Activated naive CD4-positive, alpha-beta T cell treated with anti-CD3 and anti-CD28 coated beads for 36 hours (primary cell): ENCODE data around the gene SMIM1. TPM values are rescaled to one million over a fixed set of nuclear protein-coding genes. Genes with fewer than 3 reads are reported as not detected.
A peak's percentile ranks its signal among the peaks of the same experiment; 100 is the strongest.

Source experiments
- CTCF ChIA-PET: fragments of 350-600 bp; sonication (Branson Sonifier 250); formaldehyde crosslinking; loops from one replicate; lab custom pipeline; 2021; ENCODE audit warnings: antibody characterized with exemption; lab: Charles Lee
- DNase-seq: peaks from one replicate; pipeline ENCODE4 v3.0.0-alpha.2; 2020
- H3K27ac Mint-ChIP-seq: one replicate; pipeline ENCODE4 v1.8.0; 2021; ENCODE audit warnings: mild to moderate bottlenecking, mixed read lengths
- H3K27me3 Mint-ChIP-seq: one replicate; pipeline ENCODE4 v1.8.0; 2021; ENCODE audit warnings: low read depth, mixed read lengths
- H3K36me3 Mint-ChIP-seq: one replicate; pipeline ENCODE4 v1.8.0; 2021; ENCODE audit warnings: low read depth, mixed read lengths
- H3K4me1 Mint-ChIP-seq: one replicate; pipeline ENCODE4 v1.8.0; 2021; ENCODE audit warnings: low read depth, mixed read lengths
- H3K4me3 Mint-ChIP-seq: one replicate; pipeline ENCODE4 v1.8.0; 2021; ENCODE audit warnings: mild to moderate bottlenecking, moderate library complexity, mixed read lengths
- H3K9me3 Mint-ChIP-seq: one replicate; pipeline ENCODE4 v1.8.0; 2021; ENCODE audit warnings: mixed read lengths
- intact Hi-C: fragments of 100-400 bp; cut with micrococcal nuclease; formaldehyde crosslinking; loops from one replicate; pipeline ENCODE4 v1.15.1; 2023
- total RNA-seq, 2 experiments: library from RNA; stranded (reverse); gene quantifications; one replicate each; pipeline ENCODE4 v1.2.3, GENCODE V29; 2021

Gene SMIM1
- total RNA-seq, 2 experiments from 2014 or later, result 0.83 to 2.0 TPM

DNA sequence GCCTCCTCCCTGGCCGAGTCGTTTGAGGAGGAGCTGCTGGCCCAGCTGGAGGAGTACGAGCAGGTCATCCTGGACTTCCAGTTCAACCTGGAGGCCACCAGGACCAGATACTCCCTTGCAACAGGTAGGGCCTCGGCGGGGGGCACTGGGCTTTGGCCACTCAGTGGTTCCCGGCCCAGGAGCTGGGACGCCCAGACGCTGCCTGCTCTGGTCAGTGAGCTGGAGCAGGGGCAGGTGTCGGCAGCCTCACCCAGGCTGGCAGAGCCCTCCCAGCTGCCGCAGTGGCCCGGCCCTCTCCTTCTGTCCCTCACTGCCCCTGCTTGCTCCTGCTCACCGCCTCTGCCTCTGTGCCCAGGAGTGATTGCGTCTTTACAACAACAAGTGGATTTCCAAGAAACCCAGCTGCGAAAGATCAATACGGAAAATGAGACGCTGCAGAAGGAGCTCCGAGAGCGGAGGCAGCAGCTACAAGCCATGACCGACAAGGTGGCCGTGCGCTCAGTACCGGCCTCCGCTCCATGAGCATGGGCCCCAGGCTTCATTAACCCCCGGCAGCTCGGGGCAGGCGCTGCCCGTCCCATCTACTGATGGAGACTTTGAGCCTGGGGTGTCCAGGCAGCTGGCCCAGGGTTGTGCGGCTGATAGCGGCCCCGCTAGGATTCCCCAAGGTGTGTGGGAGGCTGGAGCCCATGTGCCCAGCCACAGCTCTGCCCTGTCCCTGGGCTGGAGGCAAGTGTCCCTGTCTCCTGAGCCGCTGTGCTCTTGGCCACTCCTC is 9.0 kb upstream of the SMIM1 start:
- no peaks in the 10 kb centered on the region for H3K4me1 Mint-ChIP-seq
- CTCF ChIA-PET, result no interaction called here
- intact Hi-C loops, result no loop called here
- H3K36me3 Mint-ChIP-seq, result no peaks in the 10 kb centered on the region
- peaks cover 18% of the 10 kb centered on the region for H3K27me3 Mint-ChIP-seq
- peaks cover 5% of the 10 kb centered on the region for H3K9me3 Mint-ChIP-seq
- no peak for DNase-seq
- H3K4me3 Mint-ChIP-seq, result no peak overlapping the region
- H3K27ac Mint-ChIP-seq, result no peak overlapping the region

DNA sequence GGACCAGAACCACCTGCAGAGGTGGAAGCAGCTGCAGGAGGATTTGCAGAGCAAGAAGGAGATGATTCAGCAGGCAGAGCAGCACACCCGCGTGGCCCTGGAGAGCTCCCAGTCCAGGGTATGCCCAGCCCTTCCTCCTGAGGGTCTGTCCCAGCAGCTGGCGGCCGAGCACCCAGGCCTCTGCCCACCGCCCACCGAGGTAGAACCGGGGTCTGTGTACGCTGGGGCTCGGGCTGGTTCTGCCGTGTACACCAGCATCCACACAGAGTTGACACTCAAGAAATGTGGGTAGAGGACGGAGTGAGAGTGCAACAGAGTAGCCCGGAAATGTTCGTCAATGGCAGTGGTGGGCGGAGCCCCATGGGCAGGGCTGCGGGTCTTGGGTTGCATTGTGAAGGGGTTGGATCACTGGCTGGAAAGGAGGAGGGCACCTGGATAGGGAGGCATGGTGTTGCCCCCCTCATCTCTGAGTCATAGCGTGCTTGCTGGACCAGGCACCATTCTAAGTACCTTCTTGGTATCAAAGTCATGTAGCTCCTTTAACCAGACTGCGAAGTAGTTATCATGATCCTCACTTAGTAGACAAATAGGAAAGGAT is 5.1 kb upstream of the SMIM1 start:
- H3K27me3 Mint-ChIP-seq, result peaks cover 6% of the 10 kb centered on the region
- intact Hi-C loops, result no loop called here
- no peak for DNase-seq

DNA sequence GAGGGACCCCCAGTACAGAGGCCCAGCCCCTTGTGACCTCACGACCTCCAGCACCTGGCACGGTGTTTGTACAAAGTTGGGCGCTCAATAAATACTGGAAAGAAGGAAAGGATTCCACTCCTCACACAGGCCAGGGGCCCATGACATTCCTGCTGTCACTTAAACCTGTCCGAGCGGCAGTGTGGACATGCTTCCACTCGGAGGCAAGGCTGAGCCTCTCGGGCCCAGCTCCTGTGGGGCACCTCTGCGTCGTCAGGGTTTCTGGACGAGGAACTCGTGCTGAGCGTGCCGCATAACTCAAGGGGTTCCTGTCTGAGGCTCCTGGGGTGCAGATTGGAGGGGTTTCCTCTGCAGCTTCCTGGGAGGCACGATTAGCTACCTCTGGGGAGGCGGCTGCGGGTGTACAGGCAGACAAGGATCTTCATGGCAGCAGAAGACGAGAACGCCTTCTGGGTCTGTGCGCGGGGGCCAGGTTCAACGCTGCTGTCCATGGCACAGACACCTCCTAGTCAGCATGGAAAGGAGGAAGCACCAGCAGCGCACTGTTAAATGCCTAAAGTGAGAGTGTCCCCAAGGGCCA is 3.6 kb upstream of the SMIM1 start:
- no peaks in the 10 kb centered on the region for H3K36me3 Mint-ChIP-seq
- no peak overlapping the region for H3K4me3 Mint-ChIP-seq

More for the DNA sequence above, 5.1 kb upstream of the SMIM1 start:
- H3K27ac Mint-ChIP-seq, result no peak overlapping the region
- no peak overlapping the region for H3K4me3 Mint-ChIP-seq
- H3K9me3 Mint-ChIP-seq, result no peaks in the 10 kb centered on the region
- H3K36me3 Mint-ChIP-seq, result no peaks in the 10 kb centered on the region
- CTCF ChIA-PET, result interaction anchor here (0.6 to 1.1 kb wide), 2 partner anchors 43 kb away, joined by 3 read pairs; no protein-coding TSS in a partner anchor
- H3K4me1 Mint-ChIP-seq, result peaks cover 12% of the 10 kb centered on the region

DNA sequence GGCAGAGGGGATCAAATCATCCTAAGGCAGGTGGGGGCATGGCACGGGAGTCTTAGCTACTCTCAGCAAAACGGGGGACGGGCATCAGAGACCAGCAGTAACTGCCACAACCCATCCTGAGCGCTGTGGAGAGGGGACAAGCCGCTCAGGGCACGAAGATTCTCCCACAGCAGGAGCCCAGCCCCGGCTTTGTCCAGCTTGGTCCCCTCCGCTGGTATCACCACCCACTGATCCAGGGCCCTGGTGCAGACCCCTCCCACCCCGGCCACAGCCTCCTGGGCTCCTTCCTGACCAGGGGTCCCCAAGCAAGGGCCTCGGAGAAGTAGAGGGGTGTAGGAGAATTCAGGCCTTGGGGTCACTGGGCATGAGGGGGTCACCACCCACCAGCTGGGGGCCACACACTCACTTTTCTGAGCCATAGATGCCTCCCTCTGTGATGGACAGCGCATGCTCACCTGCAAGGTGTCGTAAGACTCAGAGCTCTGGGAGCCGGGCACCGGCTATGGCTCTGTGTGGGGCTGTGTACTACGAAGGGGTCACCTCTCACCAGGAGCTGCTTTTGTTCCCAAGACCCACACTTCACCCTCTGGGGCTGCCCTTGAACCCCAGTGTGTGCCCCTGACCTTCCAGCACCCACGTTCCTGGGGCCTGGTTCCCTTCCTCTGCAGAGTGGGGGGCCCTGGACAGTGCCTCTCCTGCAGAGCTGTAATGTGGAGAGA is 2.3 kb upstream of the SMIM1 start:
- H3K4me3 Mint-ChIP-seq, result peak overlapping the region; percentile 48
- H3K27ac Mint-ChIP-seq, result no peak overlapping the region
- no peaks in the 10 kb centered on the region for H3K36me3 Mint-ChIP-seq
- peaks cover 12% of the 10 kb centered on the region for H3K4me1 Mint-ChIP-seq
- CTCF ChIA-PET, result no interaction called here
- no peaks in the 10 kb centered on the region for H3K9me3 Mint-ChIP-seq
- intact Hi-C loops, result no loop called here
- no peak for DNase-seq
- peaks cover 4% of the 10 kb centered on the region for H3K27me3 Mint-ChIP-seq

More for the DNA sequence above, 3.6 kb upstream of the SMIM1 start:
- CTCF ChIA-PET, result interaction anchor here (0.7 kb wide), 1 partner anchor 14 kb away, joined by 3 read pairs; no protein-coding TSS in a partner anchor
- DNase-seq, result no peak
- H3K27me3 Mint-ChIP-seq, result peaks cover 6% of the 10 kb centered on the region
- H3K4me1 Mint-ChIP-seq, result peaks cover 12% of the 10 kb centered on the region
- intact Hi-C loops, result no loop called here
- no peaks in the 10 kb centered on the region for H3K9me3 Mint-ChIP-seq
- H3K27ac Mint-ChIP-seq, result no peak overlapping the region

DNA sequence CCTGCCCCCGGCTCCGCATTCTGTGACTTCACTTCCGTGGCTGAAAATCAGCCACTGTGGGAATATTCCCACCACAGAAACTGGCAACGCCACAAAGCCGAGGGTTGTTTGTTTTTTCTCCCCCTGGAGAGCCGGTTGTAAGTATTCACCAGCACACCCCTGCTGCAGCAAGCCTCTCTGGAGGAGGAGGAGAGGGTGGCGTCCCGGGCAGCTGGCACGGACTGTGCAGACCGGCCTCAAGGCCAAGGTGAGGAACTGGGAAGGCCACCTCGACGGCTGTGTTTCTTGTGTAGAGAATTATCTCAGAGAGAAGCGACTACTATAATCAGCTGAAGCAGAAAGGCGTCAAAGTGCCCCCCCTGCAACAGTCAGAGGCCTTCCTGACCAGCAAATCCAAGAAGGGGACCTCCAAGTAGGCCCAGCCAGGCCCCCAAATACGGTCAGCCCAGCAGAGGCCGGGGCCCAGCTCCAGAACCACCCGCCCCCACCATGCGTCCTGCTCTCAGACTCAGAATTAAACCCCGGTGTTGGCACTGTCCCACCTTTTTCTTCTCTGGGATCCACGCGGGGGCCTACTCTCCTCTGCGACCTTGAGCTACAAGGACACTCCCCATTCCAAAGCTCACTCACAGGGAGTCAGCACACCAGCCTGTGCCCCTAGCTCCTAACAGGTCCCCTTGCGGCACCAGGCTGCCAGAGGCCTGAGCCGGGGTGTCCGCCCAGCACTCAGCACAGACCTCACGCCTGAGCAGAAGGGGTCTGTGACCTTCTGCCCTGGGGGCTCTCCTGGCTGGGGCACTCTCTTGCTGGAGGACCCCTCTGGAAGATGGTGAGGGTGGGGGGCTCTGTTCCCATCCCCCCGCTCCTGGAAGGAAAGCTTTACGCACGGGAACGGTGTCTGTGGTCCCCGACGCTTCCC is 1.2 kb upstream of the SMIM1 start:
- Mint-ChIP-seq H3K4me3 (peak overlapping the region; percentile 65), H3K4me1 (peaks cover 12% of the 10 kb centered on the region), H3K27me3 (no peaks in the 10 kb centered on the region), H3K27ac (peak overlapping the region; percentile 8), H3K9me3 (no peaks in the 10 kb centered on the region), H3K36me3 (no peaks in the 10 kb centered on the region)
- CTCF ChIA-PET, result no interaction called here
- intact Hi-C loops, result loop anchor here (1.0 to 2.0 kb wide), 4 partner anchors 24 to 129 kb away; partner anchors contain the start of genes C1orf174, CEP104, DFFB and LRRC47
- DNase-seq, result no peak

DNA sequence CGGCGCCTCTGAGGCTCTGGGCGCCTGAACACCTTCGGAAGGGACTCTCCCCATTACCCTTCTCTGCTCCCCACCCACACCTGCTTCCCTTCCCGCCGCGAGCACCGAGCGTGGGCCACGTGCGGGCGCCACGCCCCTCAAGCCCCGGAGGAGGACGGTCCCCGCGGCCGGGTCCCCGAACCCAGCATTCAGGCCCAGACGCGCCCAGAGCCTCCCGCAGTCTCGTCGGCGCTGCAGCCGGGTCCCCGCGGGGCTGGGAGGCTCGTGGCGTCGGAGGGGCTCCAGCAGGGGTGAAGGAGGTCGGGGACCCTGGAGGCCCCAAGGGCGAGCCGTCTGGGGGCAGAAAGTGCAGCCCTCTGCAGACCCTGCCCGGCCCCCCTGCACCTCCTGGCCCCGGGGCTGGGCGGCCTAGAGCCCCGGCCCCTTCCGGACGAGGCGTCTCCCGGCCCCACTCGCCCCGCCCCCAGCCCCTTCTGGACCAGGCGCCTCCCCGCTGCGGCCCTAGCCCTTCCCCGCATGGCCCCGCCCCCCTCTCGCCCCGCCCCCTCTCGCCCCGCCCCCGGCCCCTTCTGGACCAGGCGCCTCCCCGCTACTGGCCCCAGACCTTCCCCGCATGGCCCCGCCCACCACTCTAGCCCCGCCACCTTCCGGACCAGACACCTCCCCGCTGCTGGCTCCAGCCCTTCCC is 378 bp upstream of the SMIM1 start:
- CTCF ChIA-PET, result no interaction called here
- intact Hi-C loops, result loop anchor here (1.0 to 2.0 kb wide), 4 partner anchors 24 to 129 kb away; partner anchors contain the start of genes C1orf174, CEP104, DFFB and LRRC47
- Mint-ChIP-seq H3K36me3 (no peaks in the 10 kb centered on the region), H3K4me3 (peak overlapping the region; percentile 65), H3K9me3 (no peaks in the 10 kb centered on the region), H3K4me1 (peaks cover 12% of the 10 kb centered on the region), H3K27ac (peak overlapping the region; percentile 8), H3K27me3 (no peaks in the 10 kb centered on the region)
- DNase-seq, result peak; percentile 94

DNA sequence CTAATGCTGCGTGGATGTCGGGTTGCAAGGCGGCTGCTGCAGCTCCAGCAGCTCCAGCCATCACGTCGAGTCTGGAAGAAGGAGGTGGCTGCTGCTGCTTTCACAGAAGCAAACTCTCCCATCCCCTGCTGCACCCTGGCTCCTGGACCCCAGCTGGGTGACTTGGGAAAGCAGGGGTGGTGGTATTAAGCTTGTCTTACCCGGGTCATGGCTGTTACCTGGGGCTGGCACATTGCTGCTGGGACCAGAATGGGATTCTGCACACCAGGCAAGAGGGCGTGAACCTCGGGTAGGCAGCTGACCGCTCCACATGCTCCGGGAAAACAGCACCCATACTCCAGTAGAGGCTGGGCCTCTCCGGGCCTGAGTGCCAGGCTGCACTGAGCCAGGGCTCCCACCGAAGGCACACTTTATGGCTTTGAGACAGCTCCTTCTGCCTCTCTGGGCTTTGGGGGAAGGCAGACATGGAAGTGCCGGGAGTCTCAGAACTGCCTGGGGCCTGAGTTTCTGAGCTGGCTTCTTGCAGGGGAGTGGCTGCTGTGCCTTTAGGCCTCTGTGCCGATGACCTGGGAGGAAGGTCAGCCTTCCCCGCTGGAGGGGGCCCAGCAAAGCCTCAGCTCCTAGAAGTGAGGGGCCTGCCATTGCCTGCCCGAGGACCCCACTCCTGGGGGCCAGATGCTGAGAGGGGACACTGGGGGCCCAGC is 1.2 kb downstream of the SMIM1 start:
- Mint-ChIP-seq H3K4me1 (peaks cover 12% of the 10 kb centered on the region), H3K27ac (no peak overlapping the region), H3K4me3 (no peak overlapping the region), H3K9me3 (no peaks in the 10 kb centered on the region), H3K36me3 (no peaks in the 10 kb centered on the region), H3K27me3 (no peaks in the 10 kb centered on the region)
- intact Hi-C loops, result loop anchor here (2.0 kb wide), 1 partner anchor 127 kb away; the partner anchor contains the start of gene C1orf174
- no peak for DNase-seq
- CTCF ChIA-PET, result no interaction called here

DNA sequence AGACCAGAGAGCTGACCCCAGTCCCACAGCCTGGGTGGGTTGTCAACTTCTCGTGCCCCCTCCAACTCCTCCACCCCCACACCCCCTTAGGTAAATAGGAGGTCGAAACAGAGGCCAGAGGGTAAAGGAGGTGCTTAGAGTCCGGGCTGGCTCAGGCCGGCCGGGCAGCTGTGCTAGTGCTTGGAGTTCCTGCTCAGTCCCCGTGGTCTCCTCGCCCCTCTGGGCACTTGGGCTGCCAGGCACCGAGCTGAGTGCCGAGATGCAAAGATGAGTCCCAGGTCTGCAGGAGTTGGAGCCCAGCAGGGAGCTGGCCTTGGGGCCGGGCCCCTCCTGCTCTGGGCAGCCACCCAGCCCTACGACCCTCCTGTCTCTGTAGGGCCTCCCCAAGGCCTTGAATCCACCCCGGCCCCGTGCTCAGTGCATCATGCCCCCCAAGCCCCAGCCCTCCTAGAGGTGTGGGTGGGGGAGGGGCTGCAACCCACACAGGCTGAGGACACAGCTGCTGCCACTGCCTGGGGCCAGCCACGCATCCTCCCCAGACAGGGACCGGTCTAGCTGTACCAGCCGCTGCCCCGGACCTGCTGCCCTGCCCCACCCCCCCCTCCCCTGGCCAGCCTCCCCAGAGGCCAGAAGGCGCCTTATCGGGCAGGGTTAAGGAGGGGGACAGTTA is 1.9 kb downstream of the SMIM1 start:
- Mint-ChIP-seq H3K4me3 (no peak overlapping the region), H3K36me3 (no peaks in the 10 kb centered on the region), H3K27ac (no peak overlapping the region), H3K4me1 (peaks cover 12% of the 10 kb centered on the region), H3K27me3 (no peaks in the 10 kb centered on the region), H3K9me3 (no peaks in the 10 kb centered on the region)
- no peak for DNase-seq
- intact Hi-C loops, result no loop called here
- CTCF ChIA-PET, result no interaction called here

DNA sequence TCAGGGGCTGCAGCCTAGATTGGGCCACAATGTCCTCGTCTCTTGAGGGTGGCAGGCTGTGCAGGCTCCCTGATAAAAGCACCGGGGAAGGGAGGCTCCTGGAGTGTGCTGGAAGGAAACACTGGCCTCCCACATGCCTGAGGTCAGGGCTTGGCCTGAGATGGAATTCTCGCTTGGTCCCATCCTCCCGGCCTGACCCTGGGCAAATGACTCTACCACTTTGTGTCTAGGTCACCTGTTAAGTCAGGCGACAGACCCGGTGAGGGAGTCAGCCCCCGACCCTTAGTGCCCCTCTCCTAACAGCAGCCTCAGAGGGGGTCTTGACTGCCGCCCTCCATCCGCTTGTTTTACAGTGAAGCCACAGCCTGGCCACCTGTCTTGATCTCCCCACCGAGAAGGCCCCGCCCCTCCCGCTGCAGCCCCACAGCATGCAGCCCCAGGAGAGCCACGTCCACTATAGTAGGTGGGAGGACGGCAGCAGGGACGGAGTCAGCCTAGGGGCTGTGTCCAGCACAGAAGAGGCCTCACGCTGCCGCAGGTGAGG is 2.5 kb downstream of the SMIM1 start:
- CTCF ChIA-PET, result interaction anchor here (1.2 to 1.6 kb wide), 3 partner anchors 9 to 26 kb away, joined by 3 to 5 read pairs (median 3); partner anchors contain the start of gene LRRC47
- Mint-ChIP-seq H3K36me3 (peaks cover 5% of the 10 kb centered on the region), H3K4me3 (no peak overlapping the region), H3K27ac (no peak overlapping the region), H3K4me1 (peaks cover 12% of the 10 kb centered on the region), H3K27me3 (no peaks in the 10 kb centered on the region), H3K9me3 (no peaks in the 10 kb centered on the region)
- DNase-seq, result no peak
- intact Hi-C loops, result no loop called here
